HG02852 (cell line): Measurements from ENCODE around the gene GPR137B.

Source experiments
- ATAC-seq: cut with Tn5 transposase; IDR thresholded peaks from one replicate; pipeline ENCODE4 v1.9.1; 2021; ENCODE audit warnings: mild to moderate bottlenecking, moderate library complexity; ENCODE audit not compliant: unreplicated experiment

GPR137B gene

GRCh38 chr1:236113324-236114032, 28.9 kb upstream of the GPR137B start:
- ATAC-seq, result no peak

GRCh38 chr1:236114076-236114747, 28.1 kb upstream of the GPR137B start:
- ATAC-seq, result no peak

GRCh38 chr1:236117710-236118109, 24.6 kb upstream of the GPR137B start:
- no peak for ATAC-seq

GRCh38 chr1:236119943-236120484, 22.3 kb upstream of the GPR137B start:
- no peak for ATAC-seq

GRCh38 chr1:236120721-236121153, 21.6 kb upstream of the GPR137B start:
- ATAC-seq, result peak; percentile 65

GRCh38 chr1:236122176-236122575, 20.2 kb upstream of the GPR137B start:
- ATAC-seq, result peak; percentile 67

- ATAC-seq, result no peak
Observed at GRCh38 chr1:236123563-236123962, 18.8 kb upstream of the GPR137B start.

GRCh38 chr1:236124965-236125364, 17.4 kb upstream of the GPR137B start:
- no peak for ATAC-seq

- ATAC-seq, result no peak
Observed at GRCh38 chr1:236127045-236127444, 15.3 kb upstream of the GPR137B start.

GRCh38 chr1:236128646-236129178, 13.6 kb upstream of the GPR137B start:
- ATAC-seq, result no peak

- ATAC-seq, result no peak
Observed at GRCh38 chr1:236129306-236129705, 13.0 kb upstream of the GPR137B start.

GRCh38 chr1:236130372-236130771, 12.0 kb upstream of the GPR137B start:
- no peak for ATAC-seq

GRCh38 chr1:236131916-236132315, 10.4 kb upstream of the GPR137B start:
- no peak for ATAC-seq

- ATAC-seq, result no peak
Observed at GRCh38 chr1:236132420-236133046, 9.8 kb upstream of the GPR137B start.

GRCh38 chr1:236133339-236133738, 9.0 kb upstream of the GPR137B start:
- no peak for ATAC-seq

GRCh38 chr1:236133802-236134201, 8.5 kb upstream of the GPR137B start:
- ATAC-seq, result no peak

GRCh38 chr1:236137285-236137852, 5.0 kb upstream of the GPR137B start:
- ATAC-seq, result no peak

GRCh38 chr1:236139495-236139894, 2.8 kb upstream of the GPR137B start:
- ATAC-seq, result no peak

GRCh38 chr1:236140705-236141446, 1.5 kb upstream of the GPR137B start:
- no peak for ATAC-seq

- peak; percentile 20 for ATAC-seq
Observed at GRCh38 chr1:236141447-236142252, 689 bp upstream of the GPR137B start.
